Medulla oblongata (tissue), 1 donor: ENCODE results near the gene LSMEM2.
A peak's percentile ranks its signal among the peaks of the same experiment; 100 is the strongest.

ENCODE experiments used
- DNase-seq: peaks from one replicate; pipeline ENCODE4 v3.0.0-alpha.2; 2015; ENCODE audit errors: extremely low spot score

Gene LSMEM2

DNA sequence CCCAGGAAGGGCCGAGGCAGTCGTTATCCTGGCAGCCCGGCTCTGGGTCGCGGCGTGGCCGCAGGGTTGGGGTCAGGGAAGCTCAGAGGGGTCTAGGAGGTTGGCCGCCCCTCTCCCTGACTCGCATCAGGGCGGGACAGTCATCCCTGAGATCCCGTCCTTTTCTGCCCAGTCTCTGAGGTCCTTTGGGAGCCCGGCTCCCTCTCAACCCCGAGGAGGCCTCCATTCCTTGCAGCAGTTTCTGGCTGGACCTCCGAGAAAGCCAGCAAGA, 43.2 kb downstream of the LSMEM2 start:
- DNase-seq = no peak

DNA sequence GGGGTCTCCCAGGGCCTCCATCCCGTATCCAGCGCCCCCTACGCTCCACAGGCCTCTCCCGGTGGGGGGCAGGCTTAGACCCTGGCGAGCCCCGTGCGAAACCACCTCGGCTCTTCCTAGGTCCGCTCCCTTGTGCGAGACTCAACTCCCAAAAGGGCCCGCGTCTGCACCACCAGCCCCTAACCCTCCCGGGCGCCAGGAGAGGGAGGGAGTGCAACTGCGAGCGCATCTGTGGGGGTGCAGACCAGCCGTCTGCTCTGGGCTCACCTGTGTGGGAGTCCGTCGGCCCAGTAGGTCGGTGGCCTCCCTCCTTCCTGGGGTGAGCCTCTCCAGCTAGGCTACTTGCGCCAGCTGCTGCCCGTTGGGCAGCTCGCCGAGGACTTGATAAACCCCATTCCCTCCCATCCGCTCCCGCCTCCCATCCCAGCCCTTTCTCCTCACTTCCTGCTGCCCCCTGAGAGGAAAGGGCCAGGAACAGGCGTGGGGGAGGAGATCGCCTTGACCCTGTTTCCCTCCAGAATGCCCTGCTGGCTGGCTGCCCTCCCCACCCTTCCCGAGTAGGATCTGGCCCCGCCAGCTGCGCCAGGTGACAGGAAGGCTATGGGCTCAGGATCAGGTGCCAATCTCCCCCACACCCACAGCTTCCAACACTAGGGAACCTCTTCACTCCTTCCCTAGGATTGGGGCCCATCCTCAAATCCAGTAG, 43.7 kb downstream of the LSMEM2 start, which contains the start of gene HYAL2:
HYAL2 (minus strand) TSS at position 360 of the 706 bp plus-strand sequence. CDS start 2,256 bp downstream, outside the sequence.
- DNase-seq = no peak

GRCh38 chr3:50323092-50323600, 44.3 kb downstream of the LSMEM2 start:
- no peak for DNase-seq

DNA sequence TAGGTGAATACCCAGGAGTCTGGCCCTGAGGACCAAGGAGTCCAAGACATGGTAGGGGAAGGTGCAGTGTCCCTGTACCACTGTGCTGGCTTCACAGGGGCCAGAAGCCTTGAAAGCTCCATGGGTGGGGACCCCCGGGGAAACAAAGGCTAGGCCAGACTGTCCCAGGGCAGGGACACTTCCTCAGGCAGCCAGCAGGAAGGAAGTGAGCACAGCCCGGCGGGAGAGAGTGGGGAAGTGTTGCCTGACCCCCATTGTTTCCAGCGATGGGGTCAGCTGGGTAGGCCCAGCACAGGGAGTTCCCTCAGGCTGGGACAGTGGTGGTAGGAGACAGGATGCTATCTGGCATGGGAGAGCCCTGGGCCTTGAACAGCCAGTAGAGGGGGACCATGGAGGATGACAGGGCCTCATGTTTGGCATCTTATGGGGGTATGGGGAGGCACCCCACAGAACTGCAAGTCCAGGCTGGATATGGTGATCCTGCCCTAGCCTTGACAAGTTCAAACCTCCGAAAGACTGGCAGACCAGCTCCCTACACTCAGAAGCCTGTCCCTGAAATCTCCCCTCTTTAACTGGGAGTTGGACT, 44.8 kb downstream of the LSMEM2 start:
- DNase-seq = no peak

DNA sequence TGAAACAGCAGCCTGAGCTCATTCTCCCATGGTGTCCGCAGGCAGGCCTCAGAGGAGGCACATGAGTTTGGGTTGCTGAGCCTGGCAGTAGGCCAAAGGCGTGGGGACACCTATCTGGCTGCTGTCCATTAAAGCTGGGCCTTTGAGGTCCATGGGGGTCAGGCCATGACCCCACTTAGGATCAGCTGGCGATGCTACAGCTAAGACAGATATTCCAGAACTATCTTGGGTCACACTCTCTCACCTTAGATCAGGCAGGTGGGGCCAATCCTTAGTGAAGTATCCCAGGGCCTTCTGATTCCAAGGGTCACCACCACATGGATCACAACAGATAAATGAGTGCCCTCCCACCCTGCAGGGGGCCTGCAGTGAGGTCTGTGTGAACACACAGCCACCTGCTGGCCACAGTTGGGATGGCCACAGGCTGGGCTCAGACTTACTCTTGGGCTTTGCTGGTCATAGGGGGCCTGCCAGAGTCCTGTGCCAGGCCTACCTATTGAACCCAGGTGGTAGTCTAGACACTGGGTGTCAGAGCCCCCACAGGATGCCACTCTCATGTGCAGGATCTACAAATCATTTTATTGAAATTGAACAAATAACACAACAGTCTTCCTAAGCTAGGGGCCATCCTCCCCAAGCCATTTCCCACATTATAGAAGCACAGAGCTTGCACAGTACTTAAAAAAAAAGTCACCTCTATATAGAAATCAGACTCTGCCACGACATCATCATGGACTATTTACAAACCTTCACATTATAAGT, 45.6 kb downstream of the LSMEM2 start:
- peak; percentile 81 for DNase-seq

- no peak for DNase-seq
These were observed 46.2 kb downstream of the LSMEM2 start for GRCh38 chr3:50325113-50325480.

DNA sequence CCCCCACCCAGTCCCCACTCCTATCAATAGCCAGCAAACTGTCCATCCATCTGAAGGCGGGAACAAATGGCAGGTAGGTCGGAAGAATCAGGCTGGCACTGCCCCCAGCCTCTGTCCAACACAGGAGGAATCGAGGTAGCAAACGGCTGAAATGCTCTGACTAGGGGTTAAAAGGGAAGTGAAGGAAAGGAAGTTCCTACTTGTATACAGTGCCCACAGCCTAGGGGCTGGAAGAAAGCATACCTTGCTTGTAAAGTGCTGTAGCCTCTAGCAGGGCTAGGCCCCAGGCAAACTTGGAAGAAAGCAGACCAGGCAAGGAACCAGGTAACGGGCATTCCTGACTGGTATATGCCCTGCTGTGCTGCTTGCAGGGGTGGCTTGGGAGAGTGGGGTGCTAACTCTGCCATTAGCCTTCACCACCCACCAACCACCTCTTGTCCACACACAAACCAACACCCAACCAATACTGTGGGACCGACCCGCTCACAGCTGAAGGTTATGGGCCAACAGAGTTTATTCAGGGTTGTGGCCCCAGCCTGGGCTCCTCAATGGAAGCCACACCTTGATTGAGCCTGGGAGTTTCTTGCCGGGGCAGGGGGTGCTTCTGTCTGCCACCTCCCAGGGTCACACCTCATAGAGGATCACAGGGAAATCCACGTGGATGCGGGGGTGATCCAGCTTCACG, 46.8 kb downstream of the LSMEM2 start:
- DNase-seq = no peak

DNA sequence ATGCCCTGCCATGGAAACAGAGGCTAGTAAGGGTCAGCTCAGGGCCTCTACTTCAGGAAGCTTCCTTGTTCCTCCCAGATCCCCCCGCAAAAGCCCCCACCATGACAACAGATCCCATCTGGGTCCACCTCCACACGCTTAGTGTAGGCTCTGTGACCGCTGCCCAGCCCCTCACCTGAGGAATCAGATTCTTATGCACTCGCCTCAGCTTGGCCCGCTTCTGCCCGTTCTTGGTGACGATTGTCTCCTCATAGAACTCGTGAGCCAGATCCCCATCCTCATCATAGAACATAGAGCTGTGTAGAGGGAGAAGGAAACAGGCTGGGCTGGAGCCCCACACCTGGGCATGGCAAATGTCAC, 47.3 kb downstream of the LSMEM2 start:
- DNase-seq = no peak

DNA sequence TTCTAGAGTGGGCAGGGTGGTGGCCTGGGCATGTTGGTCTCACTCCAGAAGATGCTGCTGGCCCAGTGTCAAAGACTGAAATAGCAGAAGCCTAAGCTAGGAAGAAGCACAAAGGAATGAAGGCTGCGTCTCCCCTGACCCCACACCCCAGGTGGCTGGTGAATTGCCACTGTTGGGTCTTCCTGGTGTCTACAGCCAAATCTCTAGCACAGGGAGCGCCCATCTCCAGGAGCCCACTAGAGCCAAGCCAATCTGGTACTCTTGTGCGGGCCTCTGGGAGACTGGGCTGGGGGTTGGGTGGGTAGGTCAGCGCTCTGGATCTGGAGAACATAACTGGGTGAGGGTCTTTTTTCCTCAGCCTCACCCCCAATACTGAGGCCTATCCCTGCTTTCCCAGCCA, 48.2 kb downstream of the LSMEM2 start:
- DNase-seq = no peak

DNA sequence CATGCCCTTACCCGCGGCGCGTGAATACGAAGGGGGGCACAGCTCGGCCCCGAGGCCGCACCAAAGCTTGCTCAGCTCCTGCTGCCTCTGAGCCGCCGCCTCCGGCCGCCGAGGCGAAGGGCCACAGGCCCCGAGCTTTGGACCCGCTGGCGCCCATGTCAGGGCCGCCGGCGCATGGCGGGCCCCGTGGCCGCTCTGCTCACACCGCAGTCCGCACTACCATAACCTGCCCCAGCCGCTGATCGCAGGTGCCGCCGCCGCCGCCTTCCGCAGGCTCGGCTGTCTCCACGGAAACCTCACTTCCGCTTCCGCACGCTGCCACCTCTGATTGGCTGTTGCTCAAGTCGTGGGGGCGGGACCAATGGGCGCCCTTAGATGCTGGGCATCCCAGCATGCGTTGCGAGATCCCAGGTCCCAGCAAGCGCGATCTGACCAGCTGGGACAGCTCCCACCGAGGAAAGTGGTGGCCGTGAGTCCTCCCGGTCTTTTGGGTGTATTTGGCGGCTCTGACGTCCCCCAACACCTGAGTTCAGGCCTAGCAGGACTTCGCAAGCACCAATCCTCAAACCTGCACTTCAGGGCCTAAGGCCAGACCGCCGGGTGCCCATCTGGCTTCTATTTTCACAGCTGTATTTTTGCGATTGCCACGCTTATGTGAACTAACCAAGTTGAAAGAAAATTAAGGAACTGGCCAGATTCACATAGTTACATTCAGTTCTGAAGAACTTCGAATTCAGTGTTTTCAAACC, 49.2 kb downstream of the LSMEM2 start, which contains the start of gene TUSC2:
TUSC2 (minus strand) TSS at position 281 of the 749 bp plus-strand sequence; CDS start at position 157, 124 bp downstream.
- peak; percentile 99 for DNase-seq

- DNase-seq = no peak
These were observed 51.4 kb downstream of the LSMEM2 start for GRCh38 chr3:50330330-50330729.

GRCh38 chr3:50331364-50331907, 52.5 kb downstream of the LSMEM2 start:
- no peak for DNase-seq

DNA sequence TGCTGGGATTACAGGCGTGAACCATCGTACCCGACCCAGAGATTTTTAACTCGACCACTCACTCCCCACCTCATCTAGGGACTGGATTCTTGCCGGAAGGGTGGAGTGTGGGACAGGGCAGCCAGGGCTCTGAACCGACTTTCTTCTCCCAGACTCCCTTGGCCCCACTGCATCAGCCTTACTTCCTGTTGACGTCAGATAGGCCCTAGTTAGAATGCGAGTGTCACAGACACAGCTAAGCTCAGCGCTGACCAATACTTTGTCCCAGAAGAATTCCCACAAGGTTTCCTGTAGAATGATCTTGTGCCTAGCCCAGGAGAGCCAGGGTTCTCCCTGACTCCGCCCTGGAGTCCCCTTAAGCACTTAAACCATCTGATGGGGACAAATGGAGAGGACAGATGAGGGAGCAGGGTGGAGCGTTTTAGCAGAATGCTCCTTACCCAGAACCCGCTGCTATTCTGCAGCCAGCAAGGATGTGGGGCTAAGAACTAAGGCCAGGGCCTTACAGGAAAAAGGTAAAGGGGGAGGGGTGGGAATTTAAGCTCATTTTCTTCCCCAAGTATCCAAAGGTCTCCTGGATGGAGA, 54.9 kb downstream of the LSMEM2 start:
- no peak for DNase-seq

DNA sequence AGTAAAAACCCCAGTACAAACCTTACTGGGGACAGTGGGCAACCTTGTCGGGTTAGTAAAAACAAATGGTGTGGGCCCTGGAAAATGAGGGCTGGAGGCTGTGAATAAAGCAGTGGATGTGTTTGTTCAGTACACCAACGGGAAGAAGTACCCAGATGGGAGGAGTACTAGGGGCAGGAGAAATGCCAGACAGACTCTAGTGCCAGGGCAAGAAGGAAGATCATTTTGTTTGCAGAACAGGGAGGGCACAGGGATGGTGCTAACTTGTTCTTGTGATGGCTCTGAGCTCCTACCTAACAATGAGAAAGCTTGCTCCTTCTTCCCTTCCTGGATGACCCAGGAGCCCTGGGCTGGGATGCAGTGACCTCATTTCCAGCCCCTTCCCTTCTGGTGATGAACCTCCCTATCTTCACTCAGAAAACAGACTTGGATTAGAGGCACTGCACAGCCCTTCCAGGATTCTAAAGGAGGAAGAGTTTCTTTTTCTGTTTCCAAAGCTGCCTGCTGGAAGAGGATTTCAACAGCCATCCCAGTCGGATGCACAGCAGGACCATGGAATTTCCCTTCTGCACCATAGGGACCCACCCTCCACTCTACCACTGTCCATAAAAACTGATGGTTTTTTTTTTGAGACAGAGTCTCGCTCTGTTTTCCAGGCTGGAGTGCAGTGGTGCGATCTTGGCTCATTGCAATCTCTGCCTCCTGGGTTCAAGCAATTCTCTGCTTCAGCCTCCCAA, 55.6 kb downstream of the LSMEM2 start:
- no peak for DNase-seq

- no peak for DNase-seq
These were observed 57.7 kb downstream of the LSMEM2 start for GRCh38 chr3:50336452-50337174.

GRCh38 chr3:50337175-50337861, 58.4 kb downstream of the LSMEM2 start:
- DNase-seq = peak; percentile 98
